SK-N-SH (cell line): ENCODE data around the gene ADAMTS10. TPM values are rescaled to one million over a fixed set of nuclear protein-coding genes. Genes with fewer than 3 reads are reported as not detected.

Experiments
- CTCF ChIA-PET: fragments of 300-600, 350-600 bp; formaldehyde crosslinking; extraction: SDS; loops from one replicate; lab custom pipeline; 2021; lab: Yijun Ruan, JAX
- POLR2A ChIA-PET: fragments of 350-600 bp; sonication (Branson Sonifier 250); formaldehyde crosslinking; extraction: SDS; loops from one replicate; lab custom pipeline; 2020; ENCODE audit warnings: antibody characterized with exemption, inconsistent platforms; lab: Yijun Ruan, JAX
- DNase-seq: peaks from one replicate; pipeline ENCODE4 v3.0.0; 2012
- H2AFZ ChIP-seq: fragments of 200-600 bp; sonication (generic); 2 replicates; pipeline ENCODE4 v1.8.1; 2016; ENCODE audit warnings: antibody characterized with exemption, mild to moderate bottlenecking, low read depth
- H3F3A ChIP-seq: fragments of 200-600 bp; sonication (generic); replicated peaks from 2 replicates; pipeline ENCODE3; 2016; ENCODE audit warnings: antibody characterized with exemption, mild to moderate bottlenecking; ENCODE audit not compliant: insufficient read depth
- H3K27ac ChIP-seq, 2 experiments: fragments of 200-500 bp in 1 of 2; fragments of 200-600 bp in 1 of 2; sonication (Bioruptor generic) in 1 of 2; sonication (generic), shearing (Covaris generic) in 1 of 2; 2 replicates each; pipeline versions ENCODE4 v1.5.1 to v1.6.1; 2014 to 2016; ENCODE audit warnings: low read depth in 2 of 2, inconsistent platforms in 1 of 2, low read length in 1 of 2, mild to moderate bottlenecking in 1 of 2, mixed read lengths in 1 of 2
- H3K27me3 ChIP-seq: fragments of 200-600 bp; sonication (generic), shearing (Covaris generic); 2 replicates; pipeline ENCODE4 v1.6.1; 2016; ENCODE audit warnings: mixed run types; ENCODE audit not compliant: insufficient read depth
- H3K36me3 ChIP-seq, 2 experiments: fragments of 200-500 bp in 1 of 2; fragments of 200-600 bp in 1 of 2; sonication (Bioruptor generic) in 1 of 2; sonication (generic) in 1 of 2; replicated peaks in 1 of 2; 2 replicates each; pipeline versions ENCODE3 to v1.5.1; 2014 to 2016; ENCODE audit warnings: low read length in 1 of 2, mild to moderate bottlenecking in 1 of 2; ENCODE audit not compliant: insufficient read depth in 2 of 2, control insufficient read depth in 1 of 2
- H3K4me1 ChIP-seq, 2 experiments: fragments of 200-500 bp in 1 of 2; fragments of 200-600 bp in 1 of 2; sonication (Bioruptor generic) in 1 of 2; sonication (generic), shearing (Covaris generic) in 1 of 2; 2 replicates each; pipeline versions ENCODE4 v1.5.1 to v1.6.1; 2014 to 2016; ENCODE audit warnings: low read depth in 1 of 2, low read length in 1 of 2, mixed run types in 1 of 2; ENCODE audit not compliant: insufficient read depth in 2 of 2, control insufficient read depth in 1 of 2
- H3K4me2 ChIP-seq: fragments of 200-600 bp; sonication (generic), shearing (Covaris generic); 2 replicates; pipeline ENCODE4 v1.6.1; 2017; ENCODE audit warnings: mixed run types
- H3K4me3 ChIP-seq, 2 experiments: fragments of 200-500 bp in 1 of 2; fragments of 200-600 bp in 1 of 2; sonication (Bioruptor generic) in 1 of 2; sonication (generic), shearing (Covaris generic) in 1 of 2; 2 replicates each; pipeline versions ENCODE4 v1.5.1 to v1.8.1; 2014 to 2016; ENCODE audit warnings: low read depth in 2 of 2, inconsistent platforms in 1 of 2, low read length in 1 of 2, mild to moderate bottlenecking in 1 of 2, mixed read lengths in 1 of 2, moderate library complexity in 1 of 2
- H3K79me2 ChIP-seq: fragments of 200-600 bp; sonication (generic); 2 replicates; pipeline ENCODE4 v1.8.1; 2017; ENCODE audit warnings: mild to moderate bottlenecking; ENCODE audit not compliant: insufficient read depth
- H3K9ac ChIP-seq: fragments of 200-600 bp; sonication (generic); 2 replicates; pipeline ENCODE4 v1.6.1; 2017; ENCODE audit warnings: mixed run types
- H3K9me2 ChIP-seq: fragments of 200-600 bp; sonication (generic); 2 replicates; pipeline ENCODE4 v1.6.1; 2017; ENCODE audit warnings: mixed run types
- H3K9me3 ChIP-seq: fragments of 200-600 bp; sonication (generic); 2 replicates; pipeline ENCODE4 v1.6.1; 2017; ENCODE audit warnings: mixed run types, mild to moderate bottlenecking, moderate library complexity
- H4K20me1 ChIP-seq: fragments of 200-600 bp; sonication (generic); 2 replicates; pipeline ENCODE4 v1.6.1; 2017; ENCODE audit warnings: mild to moderate bottlenecking, mixed run types; ENCODE audit not compliant: insufficient read depth
- CHD2 ChIP-seq: fragments of 150-350 bp; IDR thresholded peaks from 2 replicates; pipeline ENCODE4 v1.6.1; 2018; ENCODE audit warnings: low read length; ENCODE audit not compliant: partially characterized antibody
- EP300 ChIP-seq, 2 experiments: IDR thresholded peaks; 2 replicates each; pipeline versions ENCODE4 v1.4.0 to v1.6.1; 2012; ENCODE audit warnings: borderline replicate concordance in 1 of 2, low read depth in 1 of 2, low read length in 1 of 2
- FOSL2 ChIP-seq: IDR thresholded peaks from 2 replicates; pipeline ENCODE4 v1.4.0; 2012; ENCODE audit warnings: low read depth, mild to moderate bottlenecking, moderate library complexity, borderline replicate concordance
- FOXM1 ChIP-seq: IDR thresholded peaks from 2 replicates; pipeline ENCODE4 v1.4.0; 2012; ENCODE audit warnings: low read depth, mild to moderate bottlenecking
- JUND ChIP-seq: IDR thresholded peaks from 2 replicates; pipeline ENCODE4 v1.4.0; 2012
- MEF2A ChIP-seq: IDR thresholded peaks from 2 replicates; pipeline ENCODE4 v1.4.0; 2012; ENCODE audit warnings: low read depth, borderline replicate concordance
- MXI1 ChIP-seq: IDR thresholded peaks from 2 replicates; pipeline ENCODE4 v1.6.1; 2012; ENCODE audit warnings: mild to moderate bottlenecking, low read depth, low read length, improper control_type of control experiment
- NRF1 ChIP-seq: IDR thresholded peaks from 2 replicates; pipeline ENCODE4 v1.6.1; 2012; ENCODE audit warnings: low read depth, mild to moderate bottlenecking, low read length
- POLR2AphosphoS5 ChIP-seq: IDR thresholded peaks from 2 replicates; pipeline ENCODE4 v1.6.1; 2012; ENCODE audit warnings: low read depth, low read length
- RFX5 ChIP-seq: IDR thresholded peaks from 2 replicates; pipeline ENCODE4 v1.6.1; 2012; ENCODE audit warnings: mild to moderate bottlenecking, improper control_type of control experiment, low read length
- RXRA ChIP-seq: IDR thresholded peaks from 2 replicates; pipeline ENCODE4 v1.4.0; 2012; ENCODE audit warnings: low read depth, mild to moderate bottlenecking, borderline replicate concordance
- TAF1 ChIP-seq: IDR thresholded peaks from 2 replicates; pipeline ENCODE4 v1.6.1; 2012; ENCODE audit warnings: low read depth, mild to moderate bottlenecking, low read length, moderate library complexity, borderline replicate concordance
- WGBS: methylation state at CpG from one replicate; pipeline ENCODE4 v1.1.6; 2017; ENCODE audit warnings: low lambda C conversion rate; 5-methylcytosine and 5-hydroxymethylcytosine counted together
- polyA plus RNA-seq, 3 experiments: library from polyadenylated mRNA; depleted of rRNA; stranded (reverse); fragments of >200 nt; gene quantifications; 2 replicates each; pipeline ENCODE4 v1.2.3, GENCODE V29; 2012
- TF ChIP-seq, protein P1 (sequence below): fragments of 150-350 bp; IDR thresholded peaks from 2 replicates; pipeline ENCODE4 v1.6.1; 2017; ENCODE audit warnings: antibody characterized with exemption, low read length, low read depth, borderline replicate concordance
- TF ChIP-seq, protein P2 (sequence below): IDR thresholded peaks from 2 replicates; pipeline ENCODE4; 2012
- TF ChIP-seq, protein P3 (sequence below): fragments of 200-600 bp; sonication (generic); IDR thresholded peaks from 2 replicates; pipeline ENCODE4 v1.6.1; 2017; ENCODE audit warnings: antibody characterized with exemption, mild to moderate bottlenecking, moderate library complexity

ADAMTS10 gene
- polyA plus RNA-seq, 1 of the 3 experiments (the other 2 are of a cell fraction) = 3.6 TPM

DNA sequence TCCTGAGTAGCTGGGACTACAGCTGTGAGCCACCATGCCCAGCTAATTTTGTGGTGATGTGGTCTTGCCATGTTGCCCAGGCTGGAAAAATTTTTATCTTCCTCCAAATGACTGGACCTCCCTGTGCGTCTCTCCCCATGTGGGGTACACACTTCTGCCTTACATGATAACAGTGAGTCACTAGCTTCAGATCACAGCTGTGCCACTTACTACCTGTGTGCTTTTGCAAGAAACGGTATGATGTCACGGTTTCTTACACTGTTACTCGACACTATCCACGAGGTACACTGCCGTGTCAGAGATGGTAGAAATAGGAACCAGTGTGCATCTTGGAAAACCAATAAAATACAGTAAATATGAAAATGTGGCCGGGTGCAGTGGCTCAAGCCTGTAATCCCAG is 79.0 kb downstream of the ADAMTS10 start:
- no peak overlapping the region for H3K27ac ChIP-seq
- no peak overlapping the region for H2AFZ ChIP-seq
- TF ChIP-seq POLR2AphosphoS5 = no peak
- TF ChIP-seq FOSL2 = no peak
- TF ChIP-seq, protein P1, sequence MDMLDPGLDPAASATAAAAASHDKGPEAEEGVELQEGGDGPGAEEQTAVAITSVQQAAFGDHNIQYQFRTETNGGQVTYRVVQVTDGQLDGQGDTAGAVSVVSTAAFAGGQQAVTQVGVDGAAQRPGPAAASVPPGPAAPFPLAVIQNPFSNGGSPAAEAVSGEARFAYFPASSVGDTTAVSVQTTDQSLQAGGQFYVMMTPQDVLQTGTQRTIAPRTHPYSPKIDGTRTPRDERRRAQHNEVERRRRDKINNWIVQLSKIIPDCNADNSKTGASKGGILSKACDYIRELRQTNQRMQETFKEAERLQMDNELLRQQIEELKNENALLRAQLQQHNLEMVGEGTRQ = no peak
- TF ChIP-seq, protein P2, sequence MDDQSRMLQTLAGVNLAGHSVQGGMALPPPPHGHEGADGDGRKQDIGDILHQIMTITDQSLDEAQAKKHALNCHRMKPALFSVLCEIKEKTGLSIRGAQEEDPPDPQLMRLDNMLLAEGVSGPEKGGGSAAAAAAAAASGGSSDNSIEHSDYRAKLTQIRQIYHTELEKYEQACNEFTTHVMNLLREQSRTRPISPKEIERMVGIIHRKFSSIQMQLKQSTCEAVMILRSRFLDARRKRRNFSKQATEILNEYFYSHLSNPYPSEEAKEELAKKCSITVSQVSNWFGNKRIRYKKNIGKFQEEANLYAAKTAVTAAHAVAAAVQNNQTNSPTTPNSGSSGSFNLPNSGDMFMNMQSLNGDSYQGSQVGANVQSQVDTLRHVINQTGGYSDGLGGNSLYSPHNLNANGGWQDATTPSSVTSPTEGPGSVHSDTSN = no peak
- no peak for TF ChIP-seq MEF2A
- TF ChIP-seq JUND = no peak
- TF ChIP-seq RFX5 = no peak
- no peak for TF ChIP-seq NRF1
- TF ChIP-seq TAF1 = no peak
- TF ChIP-seq, protein P3, sequence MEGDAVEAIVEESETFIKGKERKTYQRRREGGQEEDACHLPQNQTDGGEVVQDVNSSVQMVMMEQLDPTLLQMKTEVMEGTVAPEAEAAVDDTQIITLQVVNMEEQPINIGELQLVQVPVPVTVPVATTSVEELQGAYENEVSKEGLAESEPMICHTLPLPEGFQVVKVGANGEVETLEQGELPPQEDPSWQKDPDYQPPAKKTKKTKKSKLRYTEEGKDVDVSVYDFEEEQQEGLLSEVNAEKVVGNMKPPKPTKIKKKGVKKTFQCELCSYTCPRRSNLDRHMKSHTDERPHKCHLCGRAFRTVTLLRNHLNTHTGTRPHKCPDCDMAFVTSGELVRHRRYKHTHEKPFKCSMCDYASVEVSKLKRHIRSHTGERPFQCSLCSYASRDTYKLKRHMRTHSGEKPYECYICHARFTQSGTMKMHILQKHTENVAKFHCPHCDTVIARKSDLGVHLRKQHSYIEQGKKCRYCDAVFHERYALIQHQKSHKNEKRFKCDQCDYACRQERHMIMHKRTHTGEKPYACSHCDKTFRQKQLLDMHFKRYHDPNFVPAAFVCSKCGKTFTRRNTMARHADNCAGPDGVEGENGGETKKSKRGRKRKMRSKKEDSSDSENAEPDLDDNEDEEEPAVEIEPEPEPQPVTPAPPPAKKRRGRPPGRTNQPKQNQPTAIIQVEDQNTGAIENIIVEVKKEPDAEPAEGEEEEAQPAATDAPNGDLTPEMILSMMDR = no peak
- no peak for TF ChIP-seq FOXM1
- TF ChIP-seq MXI1 = no peak
- no peak for TF ChIP-seq EP300 (IDR thresholded peaks at IDR 0.05; ENCODE audit: borderline replicate concordance in 1 of 2, low read depth in 1 of 2, low read length in 1 of 2)
- TF ChIP-seq CHD2 = no peak
- TF ChIP-seq RXRA = no peak
- H3K36me3 ChIP-seq = no peaks in the 10 kb centered on the region
- 68% methylated on average over 7 of the region's 7 CpGs for WGBS
- no peak for DNase-seq
- CTCF ChIA-PET = interaction anchor here (0.7 kb wide), 1 partner anchor 47 kb away, joined by 3 read pairs; no protein-coding TSS in a partner anchor
- H3K9me3 ChIP-seq = no peaks in the 10 kb centered on the region
- H3K79me2 ChIP-seq = peaks cover 3% of the 10 kb centered on the region; the same call in 1 of the 2 replicates
- no peaks in the 10 kb centered on the region for H3K9me2 ChIP-seq
- H3K9ac ChIP-seq = no peak overlapping the region
- POLR2A ChIA-PET = interaction anchor here (1.0 kb wide), 1 partner anchor 18 kb away, joined by 5 read pairs; no protein-coding TSS in a partner anchor
- H3K27me3 ChIP-seq = no peaks in the 10 kb centered on the region; the same call in 1 of the 2 replicates
- H3K4me3 ChIP-seq = no peak overlapping the region
- H3K4me2 ChIP-seq = no peak overlapping the region
- peaks cover 14% of the 10 kb centered on the region for H4K20me1 ChIP-seq
- H3K4me1 ChIP-seq = peaks cover 0 to 7% of the 10 kb centered on the region in 2 experiments; a peak in 1 of 4 replicates
- H3F3A ChIP-seq = peaks cover 12% of the 10 kb centered on the region

Other genes starting within 250 kb of the ADAMTS10 start
- 62.5 and 71.2 TPM in 2 replicates for gene ANGPTL4, start 246.6 kb downstream of the ADAMTS10 start, polyA plus RNA-seq (2012; rRNA removed)
- 70.5 and 127 TPM in 2 replicates for gene RAB11B, start 220.4 kb downstream of the ADAMTS10 start, polyA plus RNA-seq (2012; rRNA removed)
- 52.9 and 57.2 TPM in 2 replicates for gene MARCHF2, start 197.4 kb downstream of the ADAMTS10 start, polyA plus RNA-seq (2012; rRNA removed)
- 178 and 205 TPM in 2 replicates for gene HNRNPM, start 165.7 kb downstream of the ADAMTS10 start, polyA plus RNA-seq (2012; rRNA removed)
- 0.15 and 0.18 TPM in 2 replicates for gene PRAM1, start 108.1 kb downstream of the ADAMTS10 start, polyA plus RNA-seq (2012; rRNA removed)
- 12.2 and 17.0 TPM in 2 replicates for gene ZNF414, start 96.5 kb downstream of the ADAMTS10 start, polyA plus RNA-seq (2012; rRNA removed)
- gene MYO1F, start 33.3 kb downstream of the ADAMTS10 start, polyA plus RNA-seq (2012; rRNA removed) = 0.24 and 0.51 TPM in 2 replicates
- gene NFILZ, start 19.9 kb upstream of the ADAMTS10 start, polyA plus RNA-seq (2012; rRNA removed) = not detected in 2 replicates
- not detected in 2 replicates for gene ACTL9, start 88.1 kb upstream of the ADAMTS10 start, polyA plus RNA-seq (2012; rRNA removed)
- gene OR2Z1, start 110.9 kb upstream of the ADAMTS10 start, polyA plus RNA-seq (2012; rRNA removed) = not detected in 2 replicates
- gene ZNF558, start 221.6 kb upstream of the ADAMTS10 start, polyA plus RNA-seq (2012; rRNA removed) = 22.5 and 28.1 TPM in 2 replicates
- gene MBD3L1, start 221.7 kb upstream of the ADAMTS10 start, polyA plus RNA-seq (2012; rRNA removed) = not detected in 2 replicates